Measurements from ENCODE around the gene DSTYK. TPM values are rescaled to one million over a fixed set of nuclear protein-coding genes. Genes with fewer than 3 reads are reported as not detected.

The DSTYK gene
- total RNA-seq, 2 donors from 2014 or later = 6.5 to 8.6 TPM

- H3K9me3 ChIP-seq = peaks cover 0 to 16% (median 0%) of the 10 kb centered on the region in 3 donors
- intact Hi-C loops (cut with DNase I) = no loop called here
- no peak for DNase-seq
- peaks cover 11 to 19% of the 10 kb centered on the region in 2 donors for H3K36me3 ChIP-seq (replicated peaks in 1 of 2; ENCODE audit: insufficient read depth in 1 of 2, low read depth in 2 of 2)
- no peak overlapping the region for H3K27ac ChIP-seq
- no peaks in the 10 kb centered on the region for H3K27me3 ChIP-seq
- TF ChIP-seq, protein P1, sequence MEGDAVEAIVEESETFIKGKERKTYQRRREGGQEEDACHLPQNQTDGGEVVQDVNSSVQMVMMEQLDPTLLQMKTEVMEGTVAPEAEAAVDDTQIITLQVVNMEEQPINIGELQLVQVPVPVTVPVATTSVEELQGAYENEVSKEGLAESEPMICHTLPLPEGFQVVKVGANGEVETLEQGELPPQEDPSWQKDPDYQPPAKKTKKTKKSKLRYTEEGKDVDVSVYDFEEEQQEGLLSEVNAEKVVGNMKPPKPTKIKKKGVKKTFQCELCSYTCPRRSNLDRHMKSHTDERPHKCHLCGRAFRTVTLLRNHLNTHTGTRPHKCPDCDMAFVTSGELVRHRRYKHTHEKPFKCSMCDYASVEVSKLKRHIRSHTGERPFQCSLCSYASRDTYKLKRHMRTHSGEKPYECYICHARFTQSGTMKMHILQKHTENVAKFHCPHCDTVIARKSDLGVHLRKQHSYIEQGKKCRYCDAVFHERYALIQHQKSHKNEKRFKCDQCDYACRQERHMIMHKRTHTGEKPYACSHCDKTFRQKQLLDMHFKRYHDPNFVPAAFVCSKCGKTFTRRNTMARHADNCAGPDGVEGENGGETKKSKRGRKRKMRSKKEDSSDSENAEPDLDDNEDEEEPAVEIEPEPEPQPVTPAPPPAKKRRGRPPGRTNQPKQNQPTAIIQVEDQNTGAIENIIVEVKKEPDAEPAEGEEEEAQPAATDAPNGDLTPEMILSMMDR (IDR thresholded peaks at IDR 0.05) = no peak
- no peak for TF ChIP-seq POLR2A (IDR thresholded peaks at IDR 0.05)
- H3K4me1 ChIP-seq = no peaks in the 10 kb centered on the region
- no peak overlapping the region for H3K4me3 ChIP-seq
- 90 to 96% methylated on average over 4 of the region's 4 CpGs for WGBS, 2 donors
- no peak for ATAC-seq
Measured at GRCh38 chr1:205152505-205152904, 59.0 kb downstream of the DSTYK start.

DNA sequence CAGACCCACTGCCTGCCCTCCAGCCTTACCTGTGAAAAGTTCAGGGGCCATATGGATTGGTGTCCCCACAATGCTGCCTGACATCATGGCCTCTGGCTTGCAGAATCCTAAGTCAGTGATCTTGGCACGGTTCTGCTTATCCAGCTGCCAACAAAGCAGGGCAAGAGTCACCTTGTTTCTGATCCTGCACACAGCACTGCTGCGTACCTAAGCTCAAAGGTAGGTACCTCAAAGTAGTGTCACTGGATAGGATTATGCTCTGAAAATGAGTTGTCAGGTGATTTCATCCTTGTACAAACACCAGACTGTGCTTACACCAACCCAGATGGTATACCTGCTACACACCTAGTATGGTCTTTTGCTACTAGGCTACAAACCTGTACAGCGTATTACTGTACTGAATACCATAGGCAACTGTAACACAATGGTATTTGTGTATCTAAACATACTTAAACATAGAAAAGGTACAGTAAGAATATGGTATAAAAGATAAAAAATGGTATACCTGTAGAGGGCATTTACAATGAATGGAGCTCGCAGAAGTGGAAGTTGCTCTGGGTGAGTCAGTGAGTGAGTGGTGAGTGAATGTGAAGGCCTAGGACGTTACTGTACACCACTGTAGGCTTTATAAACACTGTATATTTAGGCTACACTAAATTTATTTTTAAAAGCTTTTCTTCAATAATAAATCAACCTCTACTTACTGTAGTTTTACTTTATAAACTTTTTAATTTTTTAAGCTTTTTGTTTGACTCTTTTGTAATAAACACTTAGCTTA, 60.7 kb downstream of the DSTYK start:
- no peaks in the 10 kb centered on the region for H3K4me1 ChIP-seq
- intact Hi-C loops (cut with DNase I) = no loop called here
- ATAC-seq (no peak), DNase-seq (no peak)
- no peak overlapping the region for H3K4me3 ChIP-seq
- TF ChIP-seq, protein P1 (IDR thresholded peaks at IDR 0.05) = no peak
- no peak for TF ChIP-seq POLR2A (IDR thresholded peaks at IDR 0.05)
- H3K9me3 ChIP-seq = peaks cover 0 to 2% (median 0%) of the 10 kb centered on the region in 3 donors
- H3K36me3 ChIP-seq (replicated peaks in 1 of 2; ENCODE audit: insufficient read depth in 1 of 2, low read depth in 2 of 2) = peaks cover 4% of the 10 kb centered on the region in 2 donors
- WGBS, 2 donors = 89 to 90% methylated on average over 5 of the region's 5 CpGs
- no peaks in the 10 kb centered on the region for H3K27me3 ChIP-seq
- H3K27ac ChIP-seq = no peak overlapping the region

- peaks cover 0 to 4% of the 10 kb centered on the region in 2 donors for H3K36me3 ChIP-seq (replicated peaks in 1 of 2; ENCODE audit: insufficient read depth in 1 of 2, low read depth in 2 of 2)
- TF ChIP-seq, protein P1 (IDR thresholded peaks at IDR 0.05) = no peak
- no peak for TF ChIP-seq POLR2A (IDR thresholded peaks at IDR 0.05)
- DNase-seq (no peak), ATAC-seq (no peak)
- intact Hi-C loops (cut with DNase I) = no loop called here
- peaks cover 6% of the 10 kb centered on the region for H3K4me1 ChIP-seq
- H3K4me3 ChIP-seq = no peak overlapping the region
- H3K27ac ChIP-seq = no peak overlapping the region
- H3K9me3 ChIP-seq = no peaks in the 10 kb centered on the region
- no peaks in the 10 kb centered on the region for H3K27me3 ChIP-seq
- WGBS, 2 donors = 79 to 85% methylated on average over 6 of the region's 6 CpGs
Measured at GRCh38 chr1:205147191-205147835, 64.2 kb downstream of the DSTYK start.

GRCh38 chr1:205144751-205145150, 66.8 kb downstream of the DSTYK start:
- ATAC-seq = peak; percentile 67
- H3K36me3 ChIP-seq (replicated peaks in 1 of 2; ENCODE audit: insufficient read depth in 1 of 2, low read depth in 2 of 2) = peaks cover 0 to 4% of the 10 kb centered on the region in 2 donors
- no peak for TF ChIP-seq POLR2A (IDR thresholded peaks at IDR 0.05)
- TF ChIP-seq, protein P1 (IDR thresholded peaks at IDR 0.05) = no peak
- H3K27me3 ChIP-seq = no peaks in the 10 kb centered on the region
- WGBS, 2 donors = 11 to 32% methylated on average over 1 of the region's 1 CpG
- DNase-seq = no peak
- H3K4me3 ChIP-seq = no peak overlapping the region
- peaks cover 18% of the 10 kb centered on the region for H3K4me1 ChIP-seq
- H3K27ac ChIP-seq = peak overlapping the region in 3 of 4 donors; percentile 15 to 67 (median 28)
- no peaks in the 10 kb centered on the region for H3K9me3 ChIP-seq
- intact Hi-C loops (cut with DNase I) = no loop called here

Data from body of pancreas (tissue), 4 donors.